NOMO-1 treated with dmso at 0.1 percent for 144 hours (cell line): ENCODE data around the gene ADGRL1.
"Not testable (repeated sequence)": the region's sequence is repeated elsewhere in the genome, so short reads cannot be mapped to it uniquely, and the experiment has no call there.

Source experiments
- DNase-seq: peaks from one replicate; lab custom pipeline; 2025; ENCODE audit not compliant: unreplicated experiment; lab: John Stamatoyannopoulos, UW

Gene ADGRL1

DNA sequence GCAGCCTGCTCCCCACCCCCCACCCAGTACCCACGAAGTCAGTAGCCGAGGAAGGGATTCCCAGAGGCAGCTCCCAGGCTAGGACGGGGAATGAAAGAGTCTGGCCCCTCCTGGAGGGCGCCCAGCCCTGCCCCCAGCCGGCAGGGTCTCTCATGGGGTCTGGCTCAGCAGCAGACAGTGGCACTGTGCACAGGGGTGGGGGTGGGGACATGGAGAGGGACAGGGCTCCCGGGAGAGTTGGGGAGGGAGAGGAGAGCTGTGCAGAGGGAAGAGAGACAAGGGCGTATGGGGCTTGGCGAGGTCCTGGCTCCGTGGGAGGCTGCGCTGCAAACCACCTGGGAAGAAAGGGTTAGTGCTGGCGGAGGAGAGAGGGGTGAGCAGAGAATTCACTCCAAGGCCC lies 41.9 kb downstream of the ADGRL1 start:
- no peak for DNase-seq

DNA sequence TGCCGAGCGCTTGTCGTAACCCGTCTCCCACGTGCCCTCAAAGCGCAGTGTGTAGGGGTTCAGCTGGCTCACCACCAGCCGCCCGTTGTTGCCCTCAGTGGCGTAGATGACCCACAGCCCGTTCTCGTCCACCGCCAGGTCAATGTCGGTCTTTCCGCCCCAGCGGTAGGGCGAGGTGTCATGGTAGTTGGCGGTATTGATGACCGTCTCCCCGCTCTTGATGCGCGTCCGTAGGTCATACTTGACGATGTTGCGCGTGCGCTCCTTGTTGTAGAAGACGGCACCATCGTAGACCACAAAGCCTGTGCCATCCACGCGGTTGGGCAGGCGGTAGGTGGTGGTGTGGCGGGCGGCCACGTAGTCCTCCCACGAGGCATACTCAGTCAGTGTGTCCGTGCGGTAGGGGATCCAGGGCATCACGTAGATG lies 43.1 kb downstream of the ADGRL1 start:
- DNase-seq, result no peak

DNA sequence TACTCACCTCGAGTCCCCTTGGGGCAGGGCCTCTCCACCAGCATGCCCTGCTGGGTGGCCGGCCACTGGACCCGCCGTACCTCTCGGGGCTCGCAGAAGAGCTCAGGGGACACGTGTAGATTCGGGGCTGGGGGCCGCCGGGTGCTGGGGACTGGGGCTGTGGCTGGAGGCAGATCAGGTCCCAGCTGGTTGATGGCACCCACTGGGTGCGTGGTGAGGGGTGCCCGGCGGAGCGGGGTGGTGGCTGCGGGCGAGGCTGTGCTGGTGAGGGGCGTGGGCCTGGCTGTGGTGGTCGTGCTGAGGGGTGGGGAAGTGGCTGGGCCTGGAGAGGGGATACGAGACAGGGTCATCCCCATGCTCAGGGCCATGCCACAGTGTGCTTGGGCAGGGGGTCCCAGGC lies 44.7 kb downstream of the ADGRL1 start:
- DNase-seq, result no peak

DNA sequence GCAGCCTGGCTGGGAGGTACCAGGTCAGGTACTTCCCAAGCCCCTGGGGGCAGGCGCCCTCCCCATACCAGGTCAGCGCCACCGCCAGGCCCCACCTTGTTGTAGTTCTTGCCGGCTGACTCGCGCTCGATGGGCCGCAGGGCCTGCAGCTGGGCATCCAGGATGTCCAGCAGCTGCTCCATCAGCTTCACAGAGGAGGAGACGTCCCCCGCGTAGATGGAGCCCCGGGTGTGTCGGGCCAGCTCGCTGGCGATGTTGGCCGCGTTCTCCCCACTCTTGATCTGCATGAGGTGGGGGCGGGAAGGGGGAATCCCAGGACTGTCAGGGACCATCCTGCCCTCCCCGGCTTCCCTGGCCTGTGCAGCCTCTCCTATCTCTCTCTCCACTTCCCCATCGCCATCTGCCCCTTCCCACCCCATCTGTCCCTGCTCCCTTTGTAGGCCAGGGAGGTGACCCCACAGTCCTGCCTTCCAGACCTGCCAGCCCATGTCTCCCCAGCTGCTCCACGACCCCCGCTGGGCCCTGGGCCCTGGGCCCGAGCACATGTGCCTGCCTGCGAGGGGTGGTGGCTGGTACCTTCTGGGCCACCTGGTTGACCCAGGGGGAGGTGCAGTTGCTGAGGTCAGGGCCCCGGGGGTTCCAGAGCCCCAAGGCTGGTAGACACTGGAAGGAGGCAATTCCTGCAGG lies 45.8 kb downstream of the ADGRL1 start:
- DNase-seq, result no peak

DNA sequence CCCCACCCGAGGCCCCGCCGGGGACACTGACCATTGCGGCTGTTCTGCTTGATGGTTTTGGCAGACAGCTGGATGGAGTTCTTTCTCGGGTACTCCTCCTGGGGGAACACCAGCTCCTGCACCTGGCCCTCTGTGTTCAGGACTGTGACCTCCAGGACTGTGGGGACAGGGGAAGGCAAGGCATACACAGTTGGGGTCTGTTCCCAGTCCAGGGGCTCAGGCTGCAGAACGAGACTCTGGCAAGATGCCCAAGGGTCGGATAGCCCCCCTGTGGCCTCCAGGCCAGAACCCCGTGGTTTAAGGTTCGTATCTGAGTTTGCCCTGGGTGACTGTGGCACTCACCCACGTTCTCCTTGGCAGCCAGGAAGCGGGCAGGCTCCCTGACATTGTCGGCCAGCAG lies 46.9 kb downstream of the ADGRL1 start:
- no peak for DNase-seq

DNA sequence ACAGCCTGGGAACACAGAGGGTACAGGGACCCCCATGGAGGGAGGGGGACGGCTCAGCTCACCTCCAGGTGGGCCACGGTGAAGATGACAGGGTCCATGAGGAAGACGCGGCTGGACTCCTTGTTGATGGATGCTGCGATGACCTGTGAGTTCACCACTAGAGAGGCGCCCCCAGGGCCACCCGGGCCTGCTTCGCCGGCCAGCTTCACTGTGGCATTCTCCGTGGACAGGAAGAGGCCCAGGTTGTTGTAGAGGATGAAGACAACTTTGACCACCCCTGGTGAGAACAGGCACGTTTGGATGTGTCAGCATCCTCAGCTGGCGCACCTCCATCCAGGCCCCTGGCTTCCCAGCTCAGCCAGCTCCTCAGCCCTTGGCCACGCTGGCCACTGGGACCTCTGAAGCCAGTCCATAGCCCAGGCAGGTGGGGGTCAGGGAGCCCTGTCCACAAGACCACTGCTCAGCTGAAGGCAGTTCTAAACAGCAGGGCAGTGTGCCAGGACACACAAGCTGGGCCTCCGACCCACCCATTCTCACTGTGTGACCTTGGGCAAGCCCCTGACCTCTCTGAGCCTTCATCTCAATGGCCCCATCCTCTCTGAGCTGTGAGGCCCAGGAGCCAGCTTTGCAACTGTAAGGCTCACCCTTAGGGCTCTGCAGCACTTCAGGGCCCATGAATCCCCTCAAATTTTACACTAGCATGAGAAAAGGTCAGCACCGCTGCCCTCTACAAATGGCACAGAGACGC lies 47.5 kb downstream of the ADGRL1 start:
- DNase-seq, result no peak

DNA sequence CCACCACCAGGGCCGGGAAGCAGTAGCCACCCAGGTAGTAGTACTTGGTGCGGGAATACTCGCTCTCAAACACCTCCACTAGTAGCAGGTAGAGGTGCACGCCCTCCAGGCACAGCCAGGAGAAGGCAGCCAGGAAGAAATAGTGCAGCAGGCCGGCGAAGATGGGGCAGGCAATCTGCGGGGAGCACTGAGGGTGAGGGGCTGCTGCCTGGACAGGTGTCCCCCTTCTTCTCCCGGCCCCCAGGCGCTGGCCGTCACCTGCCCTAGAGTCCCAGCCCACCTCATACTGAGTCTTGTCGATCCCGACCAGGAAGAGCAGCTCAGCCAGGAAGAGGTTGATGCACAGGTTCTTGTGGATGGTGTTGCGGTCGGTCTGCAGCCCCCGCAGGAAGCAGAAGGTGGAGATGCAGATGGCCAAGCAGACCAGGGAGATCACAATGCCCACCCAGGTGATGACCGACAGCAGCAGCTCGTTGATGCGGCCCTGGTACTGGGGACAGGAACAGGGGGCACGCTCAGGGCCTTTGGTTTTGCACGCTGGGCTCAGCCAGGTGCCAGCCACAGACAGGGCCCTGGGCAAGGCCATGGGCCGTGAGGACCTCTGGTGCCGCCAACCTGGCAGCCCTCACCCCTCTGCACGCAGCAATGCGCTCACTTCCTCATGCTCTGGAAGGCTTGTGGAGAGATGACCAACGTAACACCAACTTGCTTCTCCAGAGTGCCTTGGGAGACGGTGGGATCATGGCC lies 48.8 kb downstream of the ADGRL1 start:
- no peak for DNase-seq

DNA sequence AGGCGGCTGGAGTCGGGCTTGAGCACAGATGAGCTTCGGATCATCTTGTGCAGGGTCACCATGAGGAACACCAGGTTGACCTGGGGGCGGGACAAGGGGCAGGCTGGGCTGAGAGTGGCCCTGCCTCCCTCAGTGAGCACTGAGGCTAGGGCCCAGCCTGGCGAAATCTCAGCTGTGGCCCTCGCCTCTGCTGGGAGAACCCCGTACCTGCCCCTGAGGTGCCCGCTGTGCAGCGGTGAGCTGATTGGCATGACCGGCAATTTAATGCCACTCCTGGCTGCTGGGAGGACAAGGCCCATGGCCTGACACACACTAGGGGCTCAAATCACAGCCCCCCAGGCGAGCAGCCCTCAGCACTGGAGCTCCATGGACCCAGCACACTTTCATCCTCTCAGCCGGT lies 49.8 kb downstream of the ADGRL1 start:
- no peak for DNase-seq

DNA sequence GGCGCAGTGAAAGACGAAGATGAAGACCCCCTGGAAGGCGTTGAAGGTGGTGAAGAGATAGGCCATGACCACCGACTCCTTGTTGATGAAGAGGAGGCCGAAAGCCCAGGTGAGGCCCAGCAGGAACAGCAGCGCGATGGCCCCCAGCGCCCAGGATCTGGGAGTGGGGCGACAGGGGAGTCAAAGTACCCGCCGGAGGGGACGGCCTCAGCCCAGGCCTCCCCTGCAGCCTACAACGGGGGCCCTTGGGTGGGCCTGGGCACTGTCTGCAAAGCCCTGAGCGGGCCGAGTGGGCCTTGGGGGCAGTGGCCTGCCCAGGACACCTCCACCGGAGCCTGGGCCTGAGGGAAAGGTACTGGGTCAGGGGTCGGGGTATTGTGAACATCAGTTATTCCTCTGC lies 50.6 kb downstream of the ADGRL1 start:
- DNase-seq, result no peak

DNA sequence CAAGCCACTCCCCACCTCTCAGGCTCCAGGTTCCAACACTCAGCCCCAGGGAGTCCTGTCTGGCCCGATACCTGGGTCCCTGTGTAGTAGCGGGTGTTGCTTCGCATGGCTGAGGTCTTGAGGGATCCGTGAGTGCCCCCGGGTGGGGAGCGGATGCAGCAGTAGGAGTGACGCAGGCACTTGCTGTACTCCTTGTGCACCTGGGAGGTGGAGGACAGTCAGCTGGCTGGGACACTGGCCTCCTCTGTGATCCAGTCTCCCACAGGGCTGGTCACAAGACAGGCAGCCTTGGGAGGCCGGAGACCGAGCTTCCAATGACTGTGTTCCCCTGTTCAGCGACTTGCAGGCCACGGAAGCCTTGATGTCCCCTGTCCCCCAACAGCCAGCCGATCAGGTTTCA lies 53.3 kb downstream of the ADGRL1 start:
- DNase-seq, result no peak

DNA sequence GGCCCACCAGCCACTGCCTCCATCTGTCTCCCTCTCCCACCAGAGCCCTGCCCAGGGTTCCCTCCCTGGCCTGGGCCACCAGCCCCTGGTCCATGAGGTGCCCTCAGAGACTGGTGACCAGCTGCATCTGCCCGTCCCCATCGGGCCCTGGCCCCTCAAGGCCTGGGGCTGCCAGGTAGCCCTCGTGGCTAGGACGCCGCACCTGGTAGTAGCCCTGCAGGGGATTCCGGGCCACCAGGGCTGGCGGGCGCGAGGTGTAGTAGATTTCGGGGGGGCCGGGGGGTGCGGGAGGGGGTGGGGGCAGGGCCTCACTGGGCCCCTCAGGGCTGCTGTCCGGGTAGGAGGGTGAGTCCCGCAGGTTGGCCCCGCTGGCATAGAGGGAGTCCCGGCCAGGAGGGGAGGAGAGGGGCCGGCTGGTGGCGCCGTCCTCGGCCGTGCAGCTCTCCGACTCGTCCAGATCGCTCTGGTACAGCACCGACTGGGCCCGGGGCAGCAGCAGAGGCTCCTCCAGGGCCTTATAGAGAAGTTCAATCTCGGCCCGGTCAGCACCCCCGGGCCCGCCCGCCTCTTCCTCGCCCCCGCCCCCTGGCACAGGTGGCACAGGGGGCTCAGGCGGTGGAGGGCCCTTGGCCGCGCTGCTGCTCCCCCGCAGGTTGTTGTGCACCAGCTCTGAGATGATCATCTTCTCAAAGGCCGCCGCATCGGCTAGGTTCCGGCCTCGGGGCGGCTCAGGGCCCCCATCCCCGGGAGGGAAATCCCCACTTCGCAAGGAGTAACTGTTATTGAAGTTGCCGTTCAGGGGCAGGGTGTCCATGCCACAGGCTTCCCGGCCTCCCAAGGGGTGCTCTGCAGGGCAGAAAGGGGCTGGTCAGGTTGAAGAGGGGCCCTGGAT lies 55.0 kb downstream of the ADGRL1 start:
- no peak for DNase-seq

DNA sequence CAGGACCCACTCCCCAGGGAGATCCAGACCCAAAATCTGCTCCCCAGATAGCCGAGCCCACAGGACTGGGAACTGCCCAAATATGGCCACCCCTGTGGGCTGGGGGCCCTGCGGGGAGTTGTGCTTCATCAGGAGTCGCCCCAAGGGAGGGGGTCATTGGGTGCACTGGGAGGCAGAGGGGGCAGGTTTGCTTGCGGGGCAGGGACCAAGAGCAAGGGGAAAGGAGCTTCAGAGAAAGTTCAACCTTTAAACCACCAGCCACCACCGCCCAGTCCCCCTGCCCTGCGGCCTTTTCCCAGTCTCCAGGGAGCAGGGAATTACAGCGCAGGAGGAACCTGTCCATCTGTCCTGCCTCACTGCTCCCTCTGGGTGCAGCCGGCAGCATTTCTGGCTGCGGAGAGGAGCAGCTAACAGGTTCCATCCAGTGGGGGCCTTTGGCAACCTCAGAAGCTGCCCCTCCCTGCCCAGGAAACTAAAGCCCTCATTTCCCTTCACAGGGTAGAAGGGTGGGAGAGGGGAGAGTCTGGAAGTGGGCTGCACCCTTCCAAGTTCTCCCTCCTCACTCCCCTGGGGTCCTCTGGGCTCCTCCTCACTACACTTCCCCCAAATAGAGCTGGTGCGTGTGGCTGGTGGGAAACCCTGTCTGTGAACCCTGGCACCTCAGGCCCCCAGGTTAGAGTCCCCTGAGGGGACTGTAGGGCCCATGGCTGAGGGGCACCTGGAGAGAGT lies 55.8 kb downstream of the ADGRL1 start:
- no peak for DNase-seq

DNA sequence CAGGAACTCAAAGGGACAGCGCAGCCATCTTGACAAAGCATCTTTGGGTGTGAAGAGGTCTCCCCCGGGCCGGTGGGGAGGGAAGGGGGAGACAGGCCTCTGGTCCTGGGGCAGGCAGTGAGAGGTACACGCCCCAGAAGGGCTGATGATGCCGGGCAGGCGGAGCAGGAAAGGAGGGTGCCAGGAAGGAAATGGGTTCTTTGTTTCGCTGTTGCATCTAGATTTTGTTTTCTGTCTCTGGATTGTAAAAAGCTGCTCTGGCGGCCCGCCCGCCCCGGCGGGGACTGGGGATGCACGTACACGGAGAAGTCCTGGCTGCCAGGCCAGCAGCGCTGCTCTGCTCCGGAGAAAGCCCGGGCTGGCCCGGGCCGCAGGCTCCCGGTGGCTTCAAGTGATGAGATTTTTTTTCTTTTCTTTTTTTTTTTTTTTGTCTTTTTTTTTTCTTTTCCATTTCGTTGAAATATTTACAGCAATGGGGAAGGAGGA lies 56.4 kb downstream of the ADGRL1 start:
- DNase-seq, result no peak

DNA sequence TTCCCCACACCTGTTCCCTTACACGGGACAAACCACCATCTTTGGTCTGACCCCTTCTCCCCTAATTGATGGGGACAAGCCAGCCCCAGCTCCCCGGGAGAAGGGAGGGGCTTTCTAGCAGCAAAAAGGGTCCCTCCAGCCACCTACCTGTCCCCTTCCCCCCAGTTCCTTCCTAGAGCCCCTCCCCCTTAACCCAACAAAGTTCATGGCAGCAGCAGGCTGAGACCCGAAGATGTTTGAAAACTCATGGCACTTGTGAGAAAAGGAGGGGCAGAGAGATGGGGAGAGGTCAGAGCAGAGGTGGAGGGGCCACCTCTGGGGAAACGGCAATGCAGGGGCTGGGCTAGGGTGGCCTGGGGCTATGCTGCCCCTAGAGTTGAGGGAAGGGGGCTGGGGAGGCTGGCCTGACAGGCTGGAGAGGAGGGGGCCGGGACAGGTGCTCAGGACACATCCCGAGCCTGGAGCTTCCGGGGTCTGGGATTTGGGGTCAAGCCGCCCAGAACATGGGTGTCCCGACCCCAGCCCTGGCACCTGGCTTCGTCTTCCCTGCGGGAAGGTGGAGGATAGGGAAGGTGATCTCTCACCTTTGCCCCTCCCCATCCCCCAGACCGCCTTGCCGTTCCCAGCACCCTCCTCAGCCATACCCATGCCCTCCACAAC lies 57.1 kb downstream of the ADGRL1 start:
- DNase-seq, result no peak

DNA sequence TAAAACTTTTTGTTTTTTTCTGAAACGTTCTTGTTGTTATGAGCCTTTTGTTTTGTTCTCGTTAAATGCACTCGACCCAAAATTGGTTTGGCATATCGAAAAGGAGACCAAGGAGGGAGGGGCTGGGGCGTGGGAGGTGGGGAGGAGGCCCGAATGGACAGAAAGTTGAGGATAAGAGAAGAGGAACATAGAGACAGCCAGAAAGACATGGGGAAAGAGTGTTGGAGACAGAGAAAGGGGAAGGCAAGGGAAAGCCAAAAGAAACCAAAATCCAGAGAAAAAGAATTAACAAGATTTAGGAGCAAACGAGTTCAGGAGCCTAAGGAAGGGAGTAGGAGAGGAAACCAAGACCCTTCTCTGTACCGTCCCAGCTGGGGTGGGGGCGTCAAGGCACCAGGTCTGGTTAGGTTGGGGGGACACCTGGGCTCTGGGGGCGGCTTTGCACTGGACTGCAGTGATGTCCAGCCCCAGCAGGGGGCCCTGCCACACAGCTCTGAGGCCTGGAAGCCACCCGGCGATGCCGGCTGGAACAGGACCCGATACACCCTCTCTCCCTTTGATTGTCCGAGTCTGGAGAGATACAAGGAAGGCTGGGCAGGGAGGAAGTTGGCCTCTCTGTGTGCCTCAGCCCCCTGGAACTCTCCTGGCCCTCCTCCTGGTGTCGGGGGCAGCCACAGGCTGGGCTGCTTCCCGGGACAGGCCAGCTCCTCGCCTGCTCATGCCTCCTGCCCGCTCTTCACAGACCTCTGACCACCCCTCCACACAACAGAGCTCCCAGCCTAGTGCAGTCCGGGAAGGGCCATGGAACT lies 58.0 kb downstream of the ADGRL1 start:
- no peak for DNase-seq

DNA sequence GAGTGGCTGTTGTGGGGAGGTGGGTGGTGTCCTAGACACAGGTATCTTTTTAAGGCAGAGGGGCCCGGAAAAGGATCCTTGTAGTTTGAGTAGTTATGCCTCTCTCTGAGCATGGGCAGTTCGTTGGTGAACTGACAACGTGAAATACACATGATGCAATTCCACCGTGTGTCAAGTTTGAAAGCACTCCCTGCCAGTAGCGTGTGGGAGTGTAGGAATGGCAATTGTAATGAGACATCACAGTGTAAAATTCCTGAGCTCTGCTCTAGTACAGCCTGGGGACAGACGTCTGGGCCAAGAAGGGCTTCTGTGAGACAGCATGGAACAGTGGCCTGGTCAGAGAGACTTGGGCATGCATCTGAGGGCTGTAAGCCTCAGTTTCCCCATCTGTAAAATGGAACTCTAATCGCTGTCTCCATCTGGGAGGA lies 59.2 kb downstream of the ADGRL1 start:
- DNase-seq, result no peak

DNA sequence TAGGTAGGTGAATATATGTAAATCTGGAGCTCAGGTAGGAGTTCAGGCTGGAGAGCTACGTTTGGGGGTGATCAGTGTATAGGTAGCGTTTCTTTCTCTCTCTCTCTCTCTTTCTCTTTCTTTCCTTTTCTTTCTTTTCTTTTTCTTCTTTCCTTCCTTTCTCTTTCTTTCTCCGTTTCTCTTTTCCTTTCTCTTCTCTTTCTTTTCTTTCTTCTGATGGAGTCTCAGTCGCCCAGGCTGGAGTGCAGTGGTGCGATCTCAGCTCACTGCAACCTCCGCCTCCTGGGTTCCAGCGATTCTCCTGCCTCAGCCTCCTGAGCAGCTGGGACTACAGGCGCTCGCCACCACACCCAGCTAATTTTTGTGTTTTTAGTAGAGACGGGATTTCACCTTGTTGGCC lies 59.8 kb downstream of the ADGRL1 start:
- DNase-seq, result not testable (repeated sequence)

DNA sequence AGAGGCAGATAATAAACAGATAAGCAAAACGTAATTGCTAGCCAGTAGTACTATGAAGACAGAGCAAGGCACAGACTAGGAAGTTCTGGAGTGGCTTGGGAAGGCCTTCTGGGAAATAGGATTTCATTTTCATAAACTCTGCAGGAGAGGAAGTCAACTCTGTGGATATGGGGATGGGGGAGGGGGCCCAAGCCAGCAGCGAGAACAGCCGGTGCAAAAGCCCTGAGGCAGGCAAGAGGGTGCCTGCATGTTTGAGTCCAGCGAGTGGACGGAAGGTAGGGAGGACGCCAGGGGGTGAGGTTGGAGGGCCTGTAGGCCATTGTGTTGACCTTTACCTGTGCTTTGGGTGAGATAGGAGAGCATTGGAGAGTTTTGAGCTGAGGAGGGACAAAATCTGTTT lies 60.6 kb downstream of the ADGRL1 start:
- DNase-seq, result no peak
